ENCODE data around the gene CPA1. TPM values are rescaled to one million over a fixed set of nuclear protein-coding genes. Genes with fewer than 3 reads are reported as not detected.

The CPA1 gene
- total RNA-seq, 2 experiments from 2014 or later, result not detected

- Mint-ChIP-seq H3K27ac (no peak overlapping the region), H3K4me1 (no peaks in the 10 kb centered on the region), H3K4me3 (no peak overlapping the region), H3K36me3 (ENCODE audit: low read depth) (no peaks in the 10 kb centered on the region), H3K9me3 (peaks cover 13% of the 10 kb centered on the region), H3K27me3 (no peaks in the 10 kb centered on the region)
- CTCF ChIA-PET, result no interaction called here
- POLR2A ChIA-PET, result no interaction called here
- no peak for DNase-seq
Measured at GRCh38 chr7:130360518-130360917, 19.8 kb upstream of the CPA1 start.

GRCh38 chr7:130361681-130362080 is 18.6 kb upstream of the CPA1 start:
- Mint-ChIP-seq H3K4me1 (no peaks in the 10 kb centered on the region), H3K4me3 (no peak overlapping the region)

GRCh38 chr7:130362251-130362816 is 18.0 kb upstream of the CPA1 start:
- ChIA-PET CTCF (interaction anchor here (1.2 to 1.4 kb wide), 2 partner anchors 9 to 17 kb away, joined by 3 to 5 read pairs; partner anchors contain the start of gene CPA5), POLR2A (no interaction called here)
- Mint-ChIP-seq H3K36me3 (ENCODE audit: low read depth) (peaks cover 2% of the 10 kb centered on the region), H3K4me3 (no peak overlapping the region), H3K27ac (no peak overlapping the region), H3K27me3 (no peaks in the 10 kb centered on the region), H3K9me3 (peaks cover 18% of the 10 kb centered on the region), H3K4me1 (peaks cover 5% of the 10 kb centered on the region)
- no peak for DNase-seq

More at GRCh38 chr7:130361681-130362080, 18.6 kb upstream of the CPA1 start:
- no peak for DNase-seq
- no peaks in the 10 kb centered on the region for H3K36me3 Mint-ChIP-seq (ENCODE audit: low read depth)
- CTCF ChIA-PET, result no interaction called here
- H3K27ac Mint-ChIP-seq, result no peak overlapping the region
- H3K27me3 Mint-ChIP-seq, result no peaks in the 10 kb centered on the region
- peaks cover 13% of the 10 kb centered on the region for H3K9me3 Mint-ChIP-seq
- POLR2A ChIA-PET, result no interaction called here

- Mint-ChIP-seq H3K4me3 (no peak overlapping the region), H3K27ac (no peak overlapping the region), H3K4me1 (peaks cover 10% of the 10 kb centered on the region), H3K9me3 (peaks cover 17% of the 10 kb centered on the region), H3K36me3 (ENCODE audit: low read depth) (peaks cover 3% of the 10 kb centered on the region), H3K27me3 (no peaks in the 10 kb centered on the region)
- no peak for DNase-seq
- CTCF ChIA-PET, result interaction anchor here (1.2 to 1.4 kb wide), 2 partner anchors 8 to 18 kb away, joined by 3 to 5 read pairs; partner anchors contain the start of gene CPA5
- POLR2A ChIA-PET, result no interaction called here
Measured at GRCh38 chr7:130363026-130363847, 17.1 kb upstream of the CPA1 start.

GRCh38 chr7:130364451-130364850 is 15.8 kb upstream of the CPA1 start:
- no peak overlapping the region for H3K4me3 Mint-ChIP-seq
- peaks cover 3% of the 10 kb centered on the region for H3K36me3 Mint-ChIP-seq (ENCODE audit: low read depth)
- peaks cover 15% of the 10 kb centered on the region for H3K9me3 Mint-ChIP-seq
- H3K4me1 Mint-ChIP-seq, result peaks cover 22% of the 10 kb centered on the region
- no peaks in the 10 kb centered on the region for H3K27me3 Mint-ChIP-seq
- no peak for DNase-seq
- no peak overlapping the region for H3K27ac Mint-ChIP-seq
- ChIA-PET CTCF (no interaction called here), POLR2A (interaction anchor here (0.6 kb wide), 1 partner anchor 193 kb away, joined by 5 read pairs; no protein-coding TSS in a partner anchor)

GRCh38 chr7:130365088-130365487 is 15.2 kb upstream of the CPA1 start:
- Mint-ChIP-seq H3K36me3 (ENCODE audit: low read depth) (peaks cover 3% of the 10 kb centered on the region), H3K27ac (no peak overlapping the region), H3K4me3 (no peak overlapping the region), H3K4me1 (peaks cover 27% of the 10 kb centered on the region), H3K27me3 (no peaks in the 10 kb centered on the region), H3K9me3 (peaks cover 10% of the 10 kb centered on the region)
- CTCF ChIA-PET, result no interaction called here
- DNase-seq, result no peak
- POLR2A ChIA-PET, result no interaction called here

GRCh38 chr7:130365511-130366441 is 14.5 kb upstream of the CPA1 start:
- Mint-ChIP-seq H3K36me3 (ENCODE audit: low read depth) (peaks cover 3% of the 10 kb centered on the region), H3K27me3 (no peaks in the 10 kb centered on the region), H3K4me3 (no peak overlapping the region), H3K27ac (no peak overlapping the region), H3K4me1 (peaks cover 27% of the 10 kb centered on the region), H3K9me3 (peaks cover 5% of the 10 kb centered on the region)
- ChIA-PET POLR2A (no interaction called here), CTCF (no interaction called here)
- no peak for DNase-seq

GRCh38 chr7:130366564-130366963 is 13.7 kb upstream of the CPA1 start:
- no peak overlapping the region for H3K4me3 Mint-ChIP-seq
- no peak for DNase-seq
- POLR2A ChIA-PET, result no interaction called here
- CTCF ChIA-PET, result no interaction called here
- H3K4me1 Mint-ChIP-seq, result peaks cover 27% of the 10 kb centered on the region
- H3K27me3 Mint-ChIP-seq, result no peaks in the 10 kb centered on the region
- no peak overlapping the region for H3K27ac Mint-ChIP-seq
- peaks cover 5% of the 10 kb centered on the region for H3K9me3 Mint-ChIP-seq
- peaks cover 3% of the 10 kb centered on the region for H3K36me3 Mint-ChIP-seq (ENCODE audit: low read depth)

GRCh38 chr7:130367088-130367755 is 13.1 kb upstream of the CPA1 start:
- H3K4me3 Mint-ChIP-seq, result no peak overlapping the region
- H3K27ac Mint-ChIP-seq, result peak overlapping the region; percentile 33

GRCh38 chr7:130367836-130368746 is 12.2 kb upstream of the CPA1 start:
- Mint-ChIP-seq H3K4me1 (peaks cover 27% of the 10 kb centered on the region), H3K4me3 (no peak overlapping the region)
- no peak for DNase-seq

More at GRCh38 chr7:130367088-130367755, 13.1 kb upstream of the CPA1 start:
- no peak for DNase-seq
- Mint-ChIP-seq H3K4me1 (peaks cover 27% of the 10 kb centered on the region), H3K27me3 (no peaks in the 10 kb centered on the region), H3K36me3 (ENCODE audit: low read depth) (peaks cover 3% of the 10 kb centered on the region), H3K9me3 (peaks cover 5% of the 10 kb centered on the region)
- CTCF ChIA-PET, result no interaction called here
- POLR2A ChIA-PET, result no interaction called here

GRCh38 chr7:130369110-130369711 is 11.1 kb upstream of the CPA1 start:
- Mint-ChIP-seq H3K27ac (peak overlapping the region; percentile 72), H3K36me3 (ENCODE audit: low read depth) (peaks cover 3% of the 10 kb centered on the region), H3K4me1 (peaks cover 27% of the 10 kb centered on the region), H3K27me3 (no peaks in the 10 kb centered on the region), H3K9me3 (peaks cover 5% of the 10 kb centered on the region), H3K4me3 (no peak overlapping the region)
- CTCF ChIA-PET, result no interaction called here
- POLR2A ChIA-PET, result no interaction called here
- DNase-seq, result no peak

More at GRCh38 chr7:130367836-130368746, 12.2 kb upstream of the CPA1 start:
- peaks cover 3% of the 10 kb centered on the region for H3K36me3 Mint-ChIP-seq (ENCODE audit: low read depth)
- peaks cover 5% of the 10 kb centered on the region for H3K9me3 Mint-ChIP-seq
- CTCF ChIA-PET, result no interaction called here
- H3K27me3 Mint-ChIP-seq, result no peaks in the 10 kb centered on the region
- POLR2A ChIA-PET, result no interaction called here
- no peak overlapping the region for H3K27ac Mint-ChIP-seq
